Measurements from ENCODE around the gene CFAP46. TPM values are rescaled to one million over a fixed set of nuclear protein-coding genes. Genes with fewer than 3 reads are reported as not detected.

Gene CFAP46
- total and polyA plus RNA-seq, 9 donors = 0.22 to 1.1 (median 0.61) TPM

GRCh38 chr10:132962623-132963429 is 20.5 kb upstream of the CFAP46 start:
- Histone ChIP-seq H3K4me1 (ENCODE audit: control insufficient read depth, insufficient read depth, low read length) (peaks cover 12% of the 10 kb centered on the region), H3K27me3 (ENCODE audit: control insufficient read depth, insufficient read depth, low read length) (peaks cover 38% of the 10 kb centered on the region), H3K36me3 (ENCODE audit: control insufficient read depth, insufficient read depth, low read length) (no peaks in the 10 kb centered on the region), H3K4me3 (ENCODE audit: low read length) (peak overlapping the region; percentile 49), H3K27ac (ENCODE audit: low read length) (no peak overlapping the region), H3K9me3 (replicated peaks; ENCODE audit: control insufficient read depth, low read depth, low read length) (no peaks in the 10 kb centered on the region)
- 87% methylated on average over 4 of the region's 11 CpGs for WGBS (ENCODE audit: insufficient coverage)
- DNase-seq = no peak

GRCh38 chr10:132961787-132962622 is 19.6 kb upstream of the CFAP46 start:
- no peaks in the 10 kb centered on the region for H3K9me3 ChIP-seq (replicated peaks; ENCODE audit: control insufficient read depth, low read depth, low read length)
- peak; percentile 84 for DNase-seq
- H3K27ac ChIP-seq (ENCODE audit: low read length) = no peak overlapping the region
- peaks cover 12% of the 10 kb centered on the region for H3K4me1 ChIP-seq (ENCODE audit: control insufficient read depth, insufficient read depth, low read length)
- H3K27me3 ChIP-seq (ENCODE audit: control insufficient read depth, insufficient read depth, low read length) = peaks cover 35% of the 10 kb centered on the region
- peak overlapping the region; percentile 49 for H3K4me3 ChIP-seq (ENCODE audit: low read length)
- WGBS (ENCODE audit: insufficient coverage) = 8% methylated on average over 32 of the region's 41 CpGs
- no peaks in the 10 kb centered on the region for H3K36me3 ChIP-seq (ENCODE audit: control insufficient read depth, insufficient read depth, low read length)

GRCh38 chr10:132961420-132961786 is 19.0 kb upstream of the CFAP46 start:
- WGBS (ENCODE audit: insufficient coverage) = 64% methylated on average over 4 of the region's 8 CpGs
- H3K4me3 ChIP-seq (ENCODE audit: low read length) = no peak overlapping the region
- no peaks in the 10 kb centered on the region for H3K36me3 ChIP-seq (ENCODE audit: control insufficient read depth, insufficient read depth, low read length)
- no peaks in the 10 kb centered on the region for H3K9me3 ChIP-seq (replicated peaks; ENCODE audit: control insufficient read depth, low read depth, low read length)
- H3K27me3 ChIP-seq (ENCODE audit: control insufficient read depth, insufficient read depth, low read length) = peaks cover 33% of the 10 kb centered on the region
- no peak overlapping the region for H3K27ac ChIP-seq (ENCODE audit: low read length)
- DNase-seq = no peak
- H3K4me1 ChIP-seq (ENCODE audit: control insufficient read depth, insufficient read depth, low read length) = peaks cover 12% of the 10 kb centered on the region

DNA sequence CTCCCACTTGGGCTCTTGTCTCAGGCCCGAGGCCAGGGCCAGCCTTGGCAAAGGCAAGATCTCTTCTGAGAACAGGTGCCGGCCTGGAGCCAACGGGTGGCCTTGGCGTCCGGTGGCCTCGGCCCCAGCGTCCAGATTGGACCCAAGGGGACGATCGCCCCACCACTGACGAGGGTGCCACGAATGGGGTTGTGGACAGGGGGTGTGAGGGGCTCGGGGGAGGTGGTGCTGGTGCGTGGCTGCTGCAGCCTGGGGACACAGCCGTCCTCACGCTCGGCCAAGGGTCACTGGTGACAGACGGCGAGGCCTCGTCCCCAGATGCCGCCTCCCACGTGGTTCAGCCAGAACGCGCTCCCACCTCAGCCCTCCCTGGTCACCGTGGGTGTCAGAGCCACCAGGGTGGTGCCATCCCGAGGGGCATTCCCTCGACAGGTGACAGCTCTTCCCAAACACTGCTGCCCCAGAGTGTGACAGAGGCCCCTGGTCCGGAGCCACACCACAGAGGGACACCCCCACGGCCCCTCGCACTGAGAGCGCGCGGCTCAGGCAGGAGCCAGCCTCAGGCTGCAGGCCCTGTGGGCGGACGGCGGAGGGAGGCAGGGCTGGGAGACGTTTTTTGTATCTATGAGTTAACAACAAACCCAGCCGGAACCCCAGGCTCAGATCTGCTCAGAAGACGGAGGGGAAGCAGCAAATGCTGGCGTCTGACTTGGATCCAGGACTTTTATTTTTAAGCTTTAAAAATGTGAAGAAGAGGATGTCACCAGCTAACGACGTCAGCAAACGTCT is 18.5 kb upstream of the CFAP46 start:
- Histone ChIP-seq H3K4me1 (ENCODE audit: control insufficient read depth, insufficient read depth, low read length) (peaks cover 12% of the 10 kb centered on the region), H3K27me3 (ENCODE audit: control insufficient read depth, insufficient read depth, low read length) (peaks cover 33% of the 10 kb centered on the region), H3K9me3 (replicated peaks; ENCODE audit: control insufficient read depth, low read depth, low read length) (no peaks in the 10 kb centered on the region), H3K27ac (ENCODE audit: low read length) (no peak overlapping the region), H3K4me3 (ENCODE audit: low read length) (no peak overlapping the region), H3K36me3 (ENCODE audit: control insufficient read depth, insufficient read depth, low read length) (no peaks in the 10 kb centered on the region)
- WGBS (ENCODE audit: insufficient coverage) = 74% methylated on average over 36 of the region's 42 CpGs
- DNase-seq = no peak

DNA sequence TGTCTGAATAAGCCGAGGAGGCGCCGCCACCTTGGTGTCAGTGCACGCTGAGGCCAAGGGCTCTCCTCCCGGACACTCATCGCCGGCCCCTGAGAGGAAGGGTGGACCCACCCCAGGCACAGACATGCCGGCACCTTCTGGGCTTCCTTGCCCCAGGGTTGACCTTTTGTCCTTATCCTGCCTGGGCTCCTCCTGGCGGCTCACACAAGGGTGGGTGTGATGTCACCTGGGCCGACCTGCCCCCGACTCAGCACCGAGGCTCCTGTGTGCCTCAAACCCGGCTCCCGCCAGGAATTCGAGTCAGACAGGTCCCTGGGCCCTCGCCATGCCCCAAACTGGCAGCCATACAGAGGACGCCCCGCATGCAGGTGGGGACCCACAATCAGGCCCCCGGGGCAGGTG is 17.7 kb upstream of the CFAP46 start:
- H3K4me1 ChIP-seq (ENCODE audit: control insufficient read depth, insufficient read depth, low read length) = peaks cover 12% of the 10 kb centered on the region
- WGBS (ENCODE audit: insufficient coverage) = 70% methylated on average over 19 of the region's 19 CpGs
- no peak for DNase-seq
- H3K27ac ChIP-seq (ENCODE audit: low read length) = no peak overlapping the region
- H3K36me3 ChIP-seq (ENCODE audit: control insufficient read depth, insufficient read depth, low read length) = no peaks in the 10 kb centered on the region
- H3K9me3 ChIP-seq (replicated peaks; ENCODE audit: control insufficient read depth, low read depth, low read length) = no peaks in the 10 kb centered on the region
- H3K4me3 ChIP-seq (ENCODE audit: low read length) = no peak overlapping the region
- H3K27me3 ChIP-seq (ENCODE audit: control insufficient read depth, insufficient read depth, low read length) = peaks cover 27% of the 10 kb centered on the region

DNA sequence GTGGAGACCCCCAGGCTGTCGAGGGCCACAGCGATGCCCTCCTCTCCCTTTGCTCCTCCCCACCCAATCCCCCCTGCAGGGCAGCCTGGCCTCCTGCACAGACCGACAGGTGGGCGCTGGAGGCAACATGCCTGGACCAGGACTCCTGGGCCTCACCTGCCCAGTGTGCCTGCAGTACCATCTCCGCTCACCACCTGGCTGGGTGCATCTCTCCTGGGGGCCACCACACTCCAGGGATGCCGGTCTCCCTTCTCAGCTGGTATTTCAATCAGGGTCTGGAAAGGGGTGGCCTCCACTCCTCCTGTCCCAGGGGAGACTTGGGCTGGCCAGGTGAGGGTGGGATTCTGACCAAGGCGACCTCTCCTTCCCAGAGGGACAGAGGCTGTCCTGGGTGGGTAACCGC is 17.2 kb upstream of the CFAP46 start:
- DNase-seq = no peak
- no peaks in the 10 kb centered on the region for H3K36me3 ChIP-seq (ENCODE audit: control insufficient read depth, insufficient read depth, low read length)
- peaks cover 24% of the 10 kb centered on the region for H3K27me3 ChIP-seq (ENCODE audit: control insufficient read depth, insufficient read depth, low read length)
- H3K4me1 ChIP-seq (ENCODE audit: control insufficient read depth, insufficient read depth, low read length) = peaks cover 12% of the 10 kb centered on the region
- H3K9me3 ChIP-seq (replicated peaks; ENCODE audit: control insufficient read depth, low read depth, low read length) = no peaks in the 10 kb centered on the region
- no peak overlapping the region for H3K27ac ChIP-seq (ENCODE audit: low read length)
- WGBS (ENCODE audit: insufficient coverage) = 88% methylated on average over 7 of the region's 8 CpGs
- no peak overlapping the region for H3K4me3 ChIP-seq (ENCODE audit: low read length)

- no peak for DNase-seq
- no peak overlapping the region for H3K27ac ChIP-seq (ENCODE audit: low read length)
- no peak overlapping the region for H3K4me3 ChIP-seq (ENCODE audit: low read length)
- H3K27me3 ChIP-seq (ENCODE audit: control insufficient read depth, insufficient read depth, low read length) = peaks cover 18% of the 10 kb centered on the region
- 52% methylated on average over 20 of the region's 23 CpGs for WGBS (ENCODE audit: insufficient coverage)
- no peaks in the 10 kb centered on the region for H3K9me3 ChIP-seq (replicated peaks; ENCODE audit: control insufficient read depth, low read depth, low read length)
- no peaks in the 10 kb centered on the region for H3K36me3 ChIP-seq (ENCODE audit: control insufficient read depth, insufficient read depth, low read length)
- peaks cover 12% of the 10 kb centered on the region for H3K4me1 ChIP-seq (ENCODE audit: control insufficient read depth, insufficient read depth, low read length)
These were observed 16.7 kb upstream of the CFAP46 start for GRCh38 chr10:132958883-132959558.

- no peak overlapping the region for H3K4me3 ChIP-seq (ENCODE audit: low read length)
- H3K36me3 ChIP-seq (ENCODE audit: control insufficient read depth, insufficient read depth, low read length) = no peaks in the 10 kb centered on the region
- H3K27me3 ChIP-seq (ENCODE audit: control insufficient read depth, insufficient read depth, low read length) = peaks cover 15% of the 10 kb centered on the region
- H3K27ac ChIP-seq (ENCODE audit: low read length) = no peak overlapping the region
- H3K9me3 ChIP-seq (replicated peaks; ENCODE audit: control insufficient read depth, low read depth, low read length) = no peaks in the 10 kb centered on the region
- no peak for DNase-seq
- peaks cover 12% of the 10 kb centered on the region for H3K4me1 ChIP-seq (ENCODE audit: control insufficient read depth, insufficient read depth, low read length)
- 81% methylated on average over 24 of the region's 34 CpGs for WGBS (ENCODE audit: insufficient coverage)
These were observed 15.9 kb upstream of the CFAP46 start for GRCh38 chr10:132957981-132958882.

DNA sequence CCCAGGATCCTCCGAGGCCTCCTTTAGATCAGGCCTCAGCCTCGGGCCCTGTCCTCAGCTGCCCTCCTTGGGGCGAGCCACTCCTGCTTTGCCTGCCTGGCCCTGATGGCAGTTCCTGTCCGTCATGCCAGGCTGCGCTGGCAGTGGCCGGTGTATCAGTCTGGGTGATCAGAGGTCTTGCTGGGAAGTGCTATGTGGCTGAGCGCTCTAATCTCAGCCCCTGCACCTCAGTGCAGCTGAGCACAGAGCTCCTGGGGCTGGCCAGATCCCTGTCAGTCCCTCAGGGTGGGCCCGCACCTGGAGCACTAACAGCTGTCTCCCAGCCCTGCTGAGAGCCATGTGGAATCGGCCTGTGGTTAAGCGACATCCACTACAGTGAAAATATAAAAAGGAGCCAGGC is 14.8 kb upstream of the CFAP46 start:
- Histone ChIP-seq H3K9me3 (replicated peaks; ENCODE audit: control insufficient read depth, low read depth, low read length) (no peaks in the 10 kb centered on the region), H3K27ac (ENCODE audit: low read length) (no peak overlapping the region), H3K4me3 (ENCODE audit: low read length) (no peak overlapping the region), H3K36me3 (ENCODE audit: control insufficient read depth, insufficient read depth, low read length) (no peaks in the 10 kb centered on the region), H3K27me3 (ENCODE audit: control insufficient read depth, insufficient read depth, low read length) (peaks cover 18% of the 10 kb centered on the region), H3K4me1 (ENCODE audit: control insufficient read depth, insufficient read depth, low read length) (peaks cover 12% of the 10 kb centered on the region)
- WGBS (ENCODE audit: insufficient coverage) = 59% methylated on average over 8 of the region's 10 CpGs
- DNase-seq = no peak

All from muscle of leg (tissue), 11 donors.